AG08395 (cell line): ENCODE measurements around the gene TMEM130.

Experiments used
- DNase-seq: peaks from one replicate; pipeline ENCODE4 v3.0.0; 2012; ENCODE audit warnings: mixed read lengths, low spot score

The TMEM130 gene

GRCh38 chr7:98841179-98841997 is 28.4 kb downstream of the TMEM130 start:
- peak; percentile 75 for DNase-seq

GRCh38 chr7:98840722-98841121 is 29.1 kb downstream of the TMEM130 start:
- DNase-seq = no peak

- no peak for DNase-seq
These were observed 29.7 kb downstream of the TMEM130 start for GRCh38 chr7:98840096-98840495.

- DNase-seq = no peak
These were observed 32.2 kb downstream of the TMEM130 start for GRCh38 chr7:98837630-98837972.

GRCh38 chr7:98836811-98837629 is 32.8 kb downstream of the TMEM130 start:
- DNase-seq = no peak

- DNase-seq = no peak
These were observed 34.9 kb downstream of the TMEM130 start for GRCh38 chr7:98834949-98835348.

- DNase-seq = no peak
These were observed 36.8 kb downstream of the TMEM130 start for GRCh38 chr7:98833022-98833421.

GRCh38 chr7:98831641-98832221 is 38.1 kb downstream of the TMEM130 start:
- no peak for DNase-seq

- DNase-seq = no peak
These were observed 38.8 kb downstream of the TMEM130 start for GRCh38 chr7:98830972-98831548.

GRCh38 chr7:98828368-98828767 is 41.4 kb downstream of the TMEM130 start:
- DNase-seq = no peak

GRCh38 chr7:98827258-98827657 is 42.6 kb downstream of the TMEM130 start:
- no peak for DNase-seq

- DNase-seq = peak; percentile 31
These were observed 43.0 kb downstream of the TMEM130 start for GRCh38 chr7:98826811-98827231.

GRCh38 chr7:98826387-98826786 is 43.4 kb downstream of the TMEM130 start:
- no peak for DNase-seq

GRCh38 chr7:98823226-98823625 is 46.6 kb downstream of the TMEM130 start:
- DNase-seq = no peak

- no peak for DNase-seq
These were observed 48.5 kb downstream of the TMEM130 start for GRCh38 chr7:98821348-98821747.

- no peak for DNase-seq
These were observed 52.7 kb downstream of the TMEM130 start for GRCh38 chr7:98816967-98817710.

- DNase-seq = no peak
These were observed 53.6 kb downstream of the TMEM130 start for GRCh38 chr7:98816241-98816640.

- no peak for DNase-seq
These were observed 54.5 kb downstream of the TMEM130 start for GRCh38 chr7:98815313-98815712.

- DNase-seq = no peak
These were observed 58.5 kb downstream of the TMEM130 start for GRCh38 chr7:98811299-98811698.

- DNase-seq = no peak
These were observed 59.5 kb downstream of the TMEM130 start for GRCh38 chr7:98810153-98810802.

GRCh38 chr7:98808751-98809460 is 60.9 kb downstream of the TMEM130 start:
- no peak for DNase-seq
